CD4-positive, alpha-beta memory T cell (primary cell): ENCODE results near the gene GOLGA5. TPM values are rescaled to one million over a fixed set of nuclear protein-coding genes. Genes with fewer than 3 reads are reported as not detected.

ENCODE experiments used
- CTCF ChIA-PET: fragments of 350-600 bp; sonication (Branson Sonifier 250); formaldehyde crosslinking; loops from one replicate; lab custom pipeline; 2021; ENCODE audit warnings: inconsistent platforms; ENCODE audit not compliant: partially characterized antibody; lab: Charles Lee
- POLR2A ChIA-PET: fragments of 350-600 bp; sonication (Branson Sonifier 250); formaldehyde crosslinking; loops from one replicate; lab custom pipeline; 2021; ENCODE audit not compliant: partially characterized antibody; lab: Charles Lee
- DNase-seq, 5 donors: peaks; one replicate each; pipeline versions ENCODE4 v3.0.0 to v3.0.0-alpha.2; 2020 to 2022; ENCODE audit warnings: mixed read lengths in 1 of 5
- H3K27ac ChIP-seq: one replicate; pipeline ENCODE4 v1.7.0; 2013; ENCODE audit warnings: low read depth, low read length
- H3K27me3 ChIP-seq: 2 replicates; pipeline ENCODE4 v1.7.0; 2013; ENCODE audit warnings: mild to moderate bottlenecking, low read length, moderate library complexity; ENCODE audit not compliant: insufficient read depth
- H3K36me3 ChIP-seq: 2 replicates; pipeline ENCODE4 v1.7.0; 2013; ENCODE audit warnings: mild to moderate bottlenecking, low read length, moderate library complexity; ENCODE audit not compliant: insufficient read depth
- H3K4me1 ChIP-seq: 2 replicates; pipeline ENCODE4 v1.7.0; 2013; ENCODE audit warnings: mild to moderate bottlenecking, low read length, moderate library complexity; ENCODE audit not compliant: insufficient read depth
- H3K4me3 ChIP-seq, 2 donors: one replicate each; pipeline ENCODE4 v1.7.0; 2013; ENCODE audit warnings: low read length in 2 of 2, mild to moderate bottlenecking in 1 of 2
- H3K9me3 ChIP-seq, 2 donors: one replicate each; pipeline ENCODE4 v1.7.0; 2013; ENCODE audit warnings: low read length in 2 of 2, control low read depth in 1 of 2; ENCODE audit not compliant: control insufficient read depth in 1 of 2
- H3K27ac Mint-ChIP-seq, 7 donors: one replicate each; pipeline ENCODE4 v1.8.0; 2020 to 2021; ENCODE audit warnings: mixed read lengths in 7 of 7, mild to moderate bottlenecking in 6 of 7, inconsistent platforms in 3 of 7, moderate library complexity in 3 of 7
- H3K27me3 Mint-ChIP-seq, 2 donors: one replicate each; pipeline ENCODE4 v1.8.0; 2020 to 2021; ENCODE audit warnings: mixed read lengths in 2 of 2
- H3K36me3 Mint-ChIP-seq, 2 donors: one replicate each; pipeline ENCODE4 v1.8.0; 2020 to 2021; ENCODE audit warnings: mixed read lengths in 2 of 2, inconsistent platforms in 1 of 2, mild to moderate bottlenecking in 1 of 2
- H3K4me1 Mint-ChIP-seq, 4 donors: one replicate each; pipeline ENCODE4 v1.8.0; 2020 to 2021; ENCODE audit warnings: mixed read lengths in 4 of 4, mild to moderate bottlenecking in 1 of 4
- H3K4me3 Mint-ChIP-seq, 8 donors: one replicate each; pipeline ENCODE4 v1.8.0; 2020 to 2021; ENCODE audit warnings: mixed read lengths in 8 of 8, mild to moderate bottlenecking in 7 of 8, moderate library complexity in 6 of 8, inconsistent platforms in 3 of 8
- H3K9me3 Mint-ChIP-seq, 8 donors: one replicate each; pipeline ENCODE4 v1.8.0; 2020 to 2021; ENCODE audit warnings: mixed read lengths in 8 of 8, mild to moderate bottlenecking in 5 of 8, inconsistent platforms in 3 of 8, moderate library complexity in 1 of 8
- intact Hi-C: fragments of 100-400 bp; cut with micrococcal nuclease; formaldehyde crosslinking; loops from one replicate; pipeline ENCODE4 v1.15.1; 2023
- polyA plus RNA-seq, 2 donors: library from polyadenylated mRNA; unstranded; fragments of 300-500 nt; fragmentation: Illumina TruSeq; gene quantifications; one replicate each; pipeline ENCODE4 v1.2.3, GENCODE V29; 2021
- total RNA-seq, 2 experiments: library from RNA; stranded (reverse); gene quantifications; one replicate each; pipeline ENCODE4 v1.2.3, GENCODE V29; 2021

The GOLGA5 gene
- total and polyA plus RNA-seq, 4 experiments from 2014 or later: 18.0 to 29.8 (median 27.1) TPM

- Mint-ChIP-seq H3K27ac (no peak overlapping the region), H3K4me1 (peaks cover 0 to 4% (median 1%) of the 10 kb centered on the region in 4 donors), H3K9me3 (peaks cover 0 to 28% (median 24%) of the 10 kb centered on the region in 8 donors), H3K27me3 (no peaks in the 10 kb centered on the region), H3K4me3 (no peak overlapping the region), H3K36me3 (peaks cover 4 to 7% of the 10 kb centered on the region in 2 donors)
- DNase-seq: no peak
- Histone ChIP-seq H3K4me1 (no peaks in the 10 kb centered on the region), H3K36me3 (no peaks in the 10 kb centered on the region), H3K27me3 (no peaks in the 10 kb centered on the region), H3K9me3 (peaks cover 0 to 11% of the 10 kb centered on the region in 2 donors), H3K4me3 (no peak overlapping the region), H3K27ac (no peak overlapping the region)
- intact Hi-C loops: no loop called here
- POLR2A ChIA-PET: no interaction called here
- CTCF ChIA-PET: interaction anchor here (2.3 to 5.0 kb wide), 2 partner anchors 70 to 73 kb away, joined by 6 to 36 read pairs; no protein-coding TSS in a partner anchor
Observed at GRCh38 chr14:92787554-92787953, 6.6 kb upstream of the GOLGA5 start.

- Histone ChIP-seq H3K4me3 (no peak overlapping the region), H3K27ac (no peak overlapping the region), H3K27me3 (no peaks in the 10 kb centered on the region), H3K9me3 (peaks cover 0 to 11% of the 10 kb centered on the region in 2 donors), H3K36me3 (no peaks in the 10 kb centered on the region), H3K4me1 (peaks cover 6% of the 10 kb centered on the region)
- ChIA-PET CTCF (interaction anchor here (1.0 to 5.0 kb wide), 5 partner anchors 72 to 176 kb away, joined by 3 to 36 read pairs (median 4); no protein-coding TSS in a partner anchor), POLR2A (no interaction called here)
- H3K4me1 Mint-ChIP-seq: peaks cover 5 to 11% (median 6%) of the 10 kb centered on the region in 4 donors
- H3K36me3 Mint-ChIP-seq: peaks cover 4 to 7% of the 10 kb centered on the region in 2 donors
- no peak for DNase-seq
- H3K9me3 Mint-ChIP-seq: peaks cover 0 to 28% (median 24%) of the 10 kb centered on the region in 8 donors
- no peaks in the 10 kb centered on the region for H3K27me3 Mint-ChIP-seq
- H3K27ac Mint-ChIP-seq: no peak overlapping the region
- no peak overlapping the region for H3K4me3 Mint-ChIP-seq
- intact Hi-C loops: loop anchor here (5.0 to 10.0 kb wide), 3 partner anchors 395 to 682 kb away; partner anchors contain the start of genes ATXN3, CPSF2, LYSET and MOAP1
Observed at GRCh38 chr14:92789457-92790089, 4.5 kb upstream of the GOLGA5 start.

- Histone ChIP-seq H3K4me3 (no peak overlapping the region), H3K36me3 (peaks cover 2% of the 10 kb centered on the region), H3K4me1 (peaks cover 30% of the 10 kb centered on the region), H3K9me3 (peaks cover 0 to 11% of the 10 kb centered on the region in 2 donors), H3K27ac (no peak overlapping the region), H3K27me3 (no peaks in the 10 kb centered on the region)
- POLR2A ChIA-PET: interaction anchor here (1.2 to 2.0 kb wide), 4 partner anchors 43 to 226 kb away, joined by 3 to 17 read pairs (median 5); partner anchors contain the start of gene LGMN
- H3K4me1 Mint-ChIP-seq: peaks cover 22 to 39% (median 30%) of the 10 kb centered on the region in 4 donors
- peak overlapping the region in 5 of 7 donors; percentile 32 to 96 (median 77) for H3K27ac Mint-ChIP-seq
- no peak for DNase-seq
- intact Hi-C loops: loop anchor here (5.0 to 10.0 kb wide), 3 partner anchors 392 to 686 kb away; partner anchors contain the start of genes ATXN3, CPSF2, LYSET and MOAP1
- CTCF ChIA-PET: interaction anchor here (1.0 to 1.4 kb wide), 3 partner anchors 9 to 106 kb away, joined by 3 to 6 read pairs (median 4); no protein-coding TSS in a partner anchor
- H3K36me3 Mint-ChIP-seq: peaks cover 8 to 19% of the 10 kb centered on the region in 2 donors
- H3K9me3 Mint-ChIP-seq: peaks cover 0 to 28% (median 24%) of the 10 kb centered on the region in 8 donors
- H3K4me3 Mint-ChIP-seq: peak overlapping the region in 3 of 8 donors; percentile 42 to 96 (median 44)
- no peaks in the 10 kb centered on the region for H3K27me3 Mint-ChIP-seq
Observed at GRCh38 chr14:92792885-92793284, 1.2 kb upstream of the GOLGA5 start.

- Histone ChIP-seq H3K4me3 (peak overlapping the region; percentile 67 to 94), H3K36me3 (peaks cover 8% of the 10 kb centered on the region), H3K27ac (peak overlapping the region; percentile 85), H3K4me1 (peaks cover 30% of the 10 kb centered on the region), H3K27me3 (no peaks in the 10 kb centered on the region), H3K9me3 (peaks cover 0 to 3% of the 10 kb centered on the region in 2 donors)
- Mint-ChIP-seq H3K9me3 (peaks cover 0 to 16% (median 15%) of the 10 kb centered on the region in 8 donors), H3K27ac (peak overlapping the region; percentile 77 to 98 (median 95)), H3K36me3 (peaks cover 11 to 25% of the 10 kb centered on the region in 2 donors), H3K4me1 (peaks cover 26 to 47% (median 36%) of the 10 kb centered on the region in 4 donors), H3K27me3 (no peaks in the 10 kb centered on the region), H3K4me3 (peak overlapping the region; percentile 84 to 98 (median 96))
- peak in 1 of 5 donors; percentile 45 for DNase-seq
- intact Hi-C loops: loop anchor here (1.0 to 10.0 kb wide), 5 partner anchors 46 to 687 kb away; partner anchors contain the start of genes ATXN3, CPSF2, ITPK1 and LGMN
- ChIA-PET POLR2A (interaction anchor here (0.7 to 2.0 kb wide), 10 partner anchors 9 to 754 kb away, joined by 3 to 17 read pairs (median 3); partner anchors contain the start of genes ATXN3, CPSF2, LGMN and LYSET), CTCF (no interaction called here)
Observed at GRCh38 chr14:92794547-92794941, 439 bp downstream of the GOLGA5 start.

GRCh38 chr14:92794961-92795360, 856 bp downstream of the GOLGA5 start:
- H3K27me3 Mint-ChIP-seq: no peaks in the 10 kb centered on the region
- Histone ChIP-seq H3K36me3 (peaks cover 8% of the 10 kb centered on the region), H3K4me3 (peak overlapping the region; percentile 67 to 94), H3K27me3 (no peaks in the 10 kb centered on the region), H3K4me1 (peaks cover 33% of the 10 kb centered on the region), H3K27ac (peak overlapping the region; percentile 85), H3K9me3 (no peaks in the 10 kb centered on the region)
- H3K9me3 Mint-ChIP-seq: peaks cover 0 to 12% (median 11%) of the 10 kb centered on the region in 8 donors
- intact Hi-C loops: loop anchor here (1.0 to 10.0 kb wide), 5 partner anchors 47 to 688 kb away; partner anchors contain the start of genes ATXN3, CPSF2, ITPK1 and LGMN
- H3K4me1 Mint-ChIP-seq: peaks cover 29 to 51% (median 40%) of the 10 kb centered on the region in 4 donors
- peak overlapping the region; percentile 77 to 98 (median 95) for H3K27ac Mint-ChIP-seq
- CTCF ChIA-PET: no interaction called here
- peaks cover 13 to 29% of the 10 kb centered on the region in 2 donors for H3K36me3 Mint-ChIP-seq
- no peak for DNase-seq
- POLR2A ChIA-PET: no interaction called here
- peak overlapping the region; percentile 84 to 98 (median 96) for H3K4me3 Mint-ChIP-seq

- ChIA-PET CTCF (no interaction called here), POLR2A (no interaction called here)
- peak overlapping the region in 2 of 7 donors; percentile 10 to 48 for H3K27ac Mint-ChIP-seq
- peaks cover 54 to 76% (median 65%) of the 10 kb centered on the region in 4 donors for H3K4me1 Mint-ChIP-seq
- no peaks in the 10 kb centered on the region for H3K27me3 Mint-ChIP-seq
- Histone ChIP-seq H3K4me1 (peaks cover 60% of the 10 kb centered on the region), H3K27me3 (no peaks in the 10 kb centered on the region), H3K9me3 (no peaks in the 10 kb centered on the region), H3K36me3 (peaks cover 8% of the 10 kb centered on the region), H3K27ac (no peak overlapping the region), H3K4me3 (no peak overlapping the region)
- no peaks in the 10 kb centered on the region for H3K9me3 Mint-ChIP-seq
- intact Hi-C loops: loop anchor here (10.0 kb wide), 1 partner anchor 387 kb away; the partner anchor contains the start of genes LYSET and MOAP1
- H3K36me3 Mint-ChIP-seq: peaks cover 24 to 47% of the 10 kb centered on the region in 2 donors
- peak overlapping the region in 3 of 8 donors; percentile 5 to 58 (median 6) for H3K4me3 Mint-ChIP-seq
- no peak for DNase-seq
Observed at GRCh38 chr14:92797935-92798653, 4.0 kb downstream of the GOLGA5 start.
